ENCODE measurements around the gene BCAT1. TPM values are rescaled to one million over a fixed set of nuclear protein-coding genes. Genes with fewer than 3 reads are reported as not detected.
"Not testable (repeated sequence)": the region's sequence is repeated elsewhere in the genome, so short reads cannot be mapped to it uniquely, and the experiment has no call there.

Gene BCAT1
- total RNA-seq, 1 donor, result 453 TPM

DNA sequence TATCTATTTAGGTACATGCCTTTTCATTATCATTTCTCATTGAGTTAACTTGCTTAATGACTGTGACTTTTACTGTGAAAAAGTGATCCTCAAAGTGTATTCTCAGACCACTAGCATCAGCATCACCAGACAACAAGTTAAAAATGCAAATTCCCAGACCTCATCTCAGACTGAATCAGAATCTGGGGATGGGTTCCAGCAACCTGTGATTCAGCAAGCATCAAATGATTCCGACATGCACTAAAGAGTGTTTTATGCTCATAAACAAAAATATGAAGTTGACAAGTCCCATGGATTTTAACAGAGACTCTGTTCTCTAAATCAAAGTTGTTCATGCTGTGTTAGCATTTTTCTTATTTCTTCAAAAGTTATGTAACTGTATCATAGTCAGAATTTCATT is 130.6 kb downstream of the BCAT1 start:
- TF ChIP-seq, protein P1, sequence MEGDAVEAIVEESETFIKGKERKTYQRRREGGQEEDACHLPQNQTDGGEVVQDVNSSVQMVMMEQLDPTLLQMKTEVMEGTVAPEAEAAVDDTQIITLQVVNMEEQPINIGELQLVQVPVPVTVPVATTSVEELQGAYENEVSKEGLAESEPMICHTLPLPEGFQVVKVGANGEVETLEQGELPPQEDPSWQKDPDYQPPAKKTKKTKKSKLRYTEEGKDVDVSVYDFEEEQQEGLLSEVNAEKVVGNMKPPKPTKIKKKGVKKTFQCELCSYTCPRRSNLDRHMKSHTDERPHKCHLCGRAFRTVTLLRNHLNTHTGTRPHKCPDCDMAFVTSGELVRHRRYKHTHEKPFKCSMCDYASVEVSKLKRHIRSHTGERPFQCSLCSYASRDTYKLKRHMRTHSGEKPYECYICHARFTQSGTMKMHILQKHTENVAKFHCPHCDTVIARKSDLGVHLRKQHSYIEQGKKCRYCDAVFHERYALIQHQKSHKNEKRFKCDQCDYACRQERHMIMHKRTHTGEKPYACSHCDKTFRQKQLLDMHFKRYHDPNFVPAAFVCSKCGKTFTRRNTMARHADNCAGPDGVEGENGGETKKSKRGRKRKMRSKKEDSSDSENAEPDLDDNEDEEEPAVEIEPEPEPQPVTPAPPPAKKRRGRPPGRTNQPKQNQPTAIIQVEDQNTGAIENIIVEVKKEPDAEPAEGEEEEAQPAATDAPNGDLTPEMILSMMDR (IDR thresholded peaks at IDR 0.05; ENCODE audit: insufficient read depth, low read length), result no peak
- DNase-seq (ENCODE audit: low read depth), result no peak
- no peak overlapping the region for H3K4me3 ChIP-seq (ENCODE audit: low read depth, low read length)

DNA sequence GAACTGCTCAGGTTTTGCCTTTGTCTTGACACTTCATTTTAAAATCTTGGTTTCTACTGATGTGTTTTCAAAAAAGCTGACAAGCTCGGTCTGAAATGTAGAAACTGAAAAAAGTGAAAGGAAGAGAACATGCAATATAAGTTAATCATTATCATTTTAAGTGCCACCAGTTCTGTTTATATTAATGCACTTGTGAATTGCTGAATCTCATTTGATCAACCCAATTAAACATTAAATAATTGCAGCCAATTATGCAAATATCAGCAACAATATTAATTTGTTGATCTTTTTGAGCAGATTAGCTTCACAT is 133.8 kb downstream of the BCAT1 start:
- no peak for DNase-seq (ENCODE audit: low read depth)
- TF ChIP-seq, protein P1 (IDR thresholded peaks at IDR 0.05; ENCODE audit: insufficient read depth, low read length), result no peak
- no peak overlapping the region for H3K4me3 ChIP-seq (ENCODE audit: low read depth, low read length)

DNA sequence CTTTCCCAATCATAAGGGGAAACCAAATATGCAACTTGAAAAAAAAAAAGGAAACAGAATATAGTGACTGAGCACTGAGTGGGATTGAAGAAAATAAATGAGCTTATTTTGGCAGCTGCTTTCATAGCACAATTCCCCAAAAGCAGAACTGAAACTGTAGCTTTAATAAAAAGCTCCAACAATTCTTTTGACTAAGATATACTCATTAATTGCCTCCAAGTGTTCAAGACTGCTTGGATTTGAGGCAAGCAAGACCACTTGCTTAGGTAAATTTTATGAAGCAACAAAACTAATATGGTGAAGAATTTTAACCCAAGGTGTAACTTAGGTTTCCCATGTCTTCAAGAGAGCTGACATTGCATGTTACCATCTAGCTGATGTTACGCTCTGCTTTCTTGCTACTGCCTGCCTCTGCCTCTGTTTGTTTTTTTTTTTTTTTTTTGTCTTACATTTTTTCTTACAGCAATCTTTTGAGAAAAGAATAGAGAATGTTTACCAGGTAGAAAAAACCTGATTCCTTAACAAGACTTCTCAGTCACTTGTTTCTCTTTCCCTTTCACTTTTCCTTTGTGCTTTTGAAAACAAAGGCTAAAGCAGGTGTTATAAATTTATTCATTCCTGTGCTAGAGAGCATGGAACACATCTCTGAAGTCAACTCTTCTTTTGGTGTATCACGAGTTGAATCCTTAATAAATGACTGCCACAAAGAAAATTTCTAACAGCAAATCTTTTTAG is 134.4 kb downstream of the BCAT1 start:
- TF ChIP-seq, protein P1 (IDR thresholded peaks at IDR 0.05; ENCODE audit: insufficient read depth, low read length), result no peak
- no peak overlapping the region for H3K4me3 ChIP-seq (ENCODE audit: low read depth, low read length)
- DNase-seq (ENCODE audit: low read depth), result no peak

GRCh38 chr12:24810378-24810777 is 138.5 kb downstream of the BCAT1 start:
- H3K4me3 ChIP-seq (ENCODE audit: low read depth, low read length), result no peak overlapping the region
- DNase-seq (ENCODE audit: low read depth), result no peak
- TF ChIP-seq, protein P1 (IDR thresholded peaks at IDR 0.05; ENCODE audit: insufficient read depth, low read length), result no peak

- not testable (repeated sequence) for DNase-seq (ENCODE audit: low read depth); H3K4me3 ChIP-seq (ENCODE audit: low read depth, low read length)
These were observed 139.6 kb downstream of the BCAT1 start for GRCh38 chr12:24809306-24809705.

DNA sequence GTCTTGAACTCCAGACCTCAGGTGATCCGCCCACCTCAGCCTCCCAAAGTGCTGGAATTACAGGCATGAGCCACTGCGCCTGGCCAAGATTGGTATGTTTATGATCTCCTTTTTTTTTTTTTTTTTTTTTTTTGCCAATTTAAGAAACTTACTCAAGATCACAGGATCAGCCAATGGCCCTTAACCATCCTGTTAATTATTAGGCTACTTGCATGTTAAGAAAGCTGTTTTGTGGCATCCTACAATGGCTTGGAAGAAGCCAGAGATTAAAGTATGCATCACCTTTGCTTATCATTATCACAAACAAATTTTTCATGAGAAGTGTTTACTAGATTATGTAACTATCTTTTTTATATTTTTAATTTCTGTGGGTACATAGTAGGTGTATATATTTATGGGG is 140.2 kb downstream of the BCAT1 start:
- DNase-seq (ENCODE audit: low read depth), result no peak
- TF ChIP-seq, protein P1 (IDR thresholded peaks at IDR 0.05; ENCODE audit: insufficient read depth, low read length), result no peak
- no peak overlapping the region for H3K4me3 ChIP-seq (ENCODE audit: low read depth, low read length)

GRCh38 chr12:24806386-24806785 is 142.5 kb downstream of the BCAT1 start:
- TF ChIP-seq, protein P1 (IDR thresholded peaks at IDR 0.05; ENCODE audit: insufficient read depth, low read length), result no peak
- no peak overlapping the region for H3K4me3 ChIP-seq (ENCODE audit: low read depth, low read length)
- no peak for DNase-seq (ENCODE audit: low read depth)
